Left lobe of liver (tissue), 2 donors: Measurements from ENCODE around the gene CTNNA3. TPM values are rescaled to one million over a fixed set of nuclear protein-coding genes. Genes with fewer than 3 reads are reported as not detected.

Experiments
- ATAC-seq: fragments of 200-7000 bp; cut with Tn5 transposase; one replicate; pipeline ENCODE4 v1.9.1; 2020; ENCODE audit warnings: mild to moderate bottlenecking, moderate library complexity
- DNase-seq: peaks from one replicate; pipeline ENCODE4 v3.0.0-alpha.2; 2020; ENCODE audit warnings: low spot score
- total RNA-seq: library from RNA; stranded (reverse); gene quantifications from one replicate; pipeline ENCODE4 v1.2.1, GENCODE V29; 2021
- donor health status: DM: no; HTN: no; CAD: no; lungs with moderate emphysema.
- donor health status: DM: no; HTN: yes; CAD: no.

Gene CTNNA3
- total RNA-seq, 1 donor from 2014 or later: 1.5 TPM

- DNase-seq (no peak), ATAC-seq (peak; percentile 96)
These were observed 1068.8 kb downstream of the CTNNA3 start for GRCh38 chr10:66627156-66627555.

DNA sequence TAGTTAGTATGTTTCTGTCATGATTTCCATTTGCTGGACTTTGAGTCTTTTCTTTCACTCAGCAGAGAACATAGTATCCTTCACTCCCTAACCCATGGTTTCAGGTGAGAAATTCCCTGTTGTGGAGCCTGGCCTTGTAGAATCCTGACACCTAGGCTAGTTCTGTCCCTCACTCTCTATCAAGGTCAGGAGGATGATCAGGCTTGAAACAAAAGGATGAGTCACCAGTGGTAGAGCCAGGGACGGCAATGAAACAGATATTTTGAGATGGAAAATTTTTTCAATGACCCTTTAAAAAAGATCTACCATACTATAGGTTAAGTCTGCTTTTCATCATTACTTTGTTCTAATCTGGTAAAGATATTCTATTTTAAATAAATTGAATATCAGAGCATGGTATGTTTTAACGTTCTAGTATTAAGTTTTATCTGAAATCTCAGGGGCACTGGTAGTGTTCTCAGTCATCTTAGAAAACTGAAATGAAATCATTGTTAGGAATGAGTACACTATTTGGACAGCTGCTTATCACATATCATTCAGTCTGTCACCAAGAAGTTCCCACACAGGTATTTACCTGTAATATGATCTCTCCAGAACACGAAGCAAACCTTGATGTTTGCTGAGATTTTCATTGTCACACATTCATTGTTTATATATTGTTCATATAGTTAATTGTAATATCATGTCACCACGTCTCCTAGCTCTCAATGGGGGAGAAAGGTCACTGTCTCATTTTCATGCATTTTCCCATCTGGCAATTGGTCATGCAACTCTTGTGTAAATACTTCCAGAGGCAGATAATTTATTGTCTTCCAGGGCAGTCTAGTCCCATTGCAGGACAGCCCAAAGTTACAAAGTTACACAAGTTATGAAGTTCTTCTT is 1070.0 kb downstream of the CTNNA3 start:
- DNase-seq: no peak
- ATAC-seq: no peak

GRCh38 chr10:66622050-66622449 is 1073.9 kb downstream of the CTNNA3 start:
- DNase-seq (no peak), ATAC-seq (no peak)

GRCh38 chr10:66604195-66604594 is 1091.8 kb downstream of the CTNNA3 start:
- no peak for DNase-seq

DNA sequence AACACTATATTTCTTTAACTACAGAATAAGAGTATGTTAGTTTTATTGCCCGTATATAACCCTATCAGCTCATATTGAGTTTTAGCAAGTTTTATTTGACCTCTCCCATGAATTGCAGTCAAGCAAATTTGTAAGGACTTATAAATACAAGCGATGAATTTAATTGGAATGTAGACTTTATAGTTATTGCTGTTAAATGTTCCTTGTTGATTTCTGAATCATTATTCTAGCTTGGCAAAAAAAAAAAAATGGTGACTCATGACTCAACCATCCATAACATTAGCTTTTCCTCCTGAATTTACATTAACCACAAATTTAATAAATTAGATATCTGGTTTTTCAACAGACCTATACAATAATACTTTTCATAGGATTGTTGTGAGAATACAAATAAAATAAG is 1104.1 kb downstream of the CTNNA3 start:
- ATAC-seq (no peak), DNase-seq (no peak)

More at GRCh38 chr10:66604195-66604594, 1091.8 kb downstream of the CTNNA3 start:
- ATAC-seq: no peak

DNA sequence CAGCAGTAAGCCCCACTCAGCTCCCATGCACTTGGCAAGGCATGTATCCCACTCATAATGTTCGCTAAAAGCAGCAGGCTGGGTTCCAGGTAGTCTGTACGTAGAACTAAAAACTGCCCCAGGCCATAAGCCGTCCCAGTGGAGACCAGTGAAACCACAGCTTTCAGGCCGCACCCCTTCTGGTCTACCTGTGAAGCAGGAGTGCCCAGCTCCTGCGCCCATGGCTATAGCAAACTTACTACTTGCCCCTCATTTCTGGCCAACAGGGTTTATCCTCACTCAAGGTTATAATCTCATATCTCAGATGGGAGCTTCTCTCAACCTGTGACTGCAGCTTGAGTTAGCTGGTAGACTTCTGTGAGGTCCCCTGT is 1108.3 kb downstream of the CTNNA3 start:
- DNase-seq (no peak), ATAC-seq (no peak)

DNA sequence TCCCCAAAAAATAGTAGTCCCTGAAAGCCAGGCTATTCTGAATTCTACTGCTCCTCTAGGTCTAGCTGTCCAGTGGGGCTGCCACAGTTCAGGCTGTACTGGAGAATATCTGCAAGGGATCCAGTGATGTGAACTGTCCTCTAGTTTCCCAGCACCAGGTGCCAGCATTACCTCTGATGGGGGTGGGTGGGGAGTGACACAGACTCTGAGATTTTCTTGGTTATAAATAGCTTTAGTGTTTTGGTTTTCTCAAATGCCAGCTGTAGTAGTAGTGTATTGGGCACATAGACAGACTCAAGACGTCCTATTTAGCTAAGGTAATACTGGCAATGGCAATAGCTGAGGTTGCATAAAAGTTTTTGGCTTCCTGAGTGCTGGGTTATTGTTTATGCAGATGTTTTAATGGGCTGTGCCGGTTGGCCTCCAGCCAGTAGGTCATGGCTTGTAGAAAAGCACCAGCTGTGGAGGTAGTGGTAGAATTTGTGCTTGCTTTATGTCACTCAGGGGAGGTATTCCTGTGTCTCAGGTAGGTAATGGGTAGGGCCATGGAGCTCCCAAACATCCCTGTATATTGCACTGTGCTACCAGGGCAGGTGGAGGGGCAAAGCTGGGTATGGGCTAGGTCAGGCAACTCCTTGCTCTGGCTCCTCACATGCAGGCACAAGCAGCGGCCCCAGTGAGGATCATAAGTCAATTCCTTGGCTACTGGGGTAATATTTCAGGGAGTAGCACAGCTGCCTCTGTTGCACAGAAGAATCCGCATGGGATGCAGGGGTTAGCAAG is 1108.9 kb downstream of the CTNNA3 start:
- no peak for ATAC-seq
- DNase-seq: no peak

- DNase-seq (no peak), ATAC-seq (no peak)
These were observed 1109.9 kb downstream of the CTNNA3 start for GRCh38 chr10:66586073-66586472.

- no peak for ATAC-seq
These were observed 1120.6 kb downstream of the CTNNA3 start for GRCh38 chr10:66575251-66575855.

DNA sequence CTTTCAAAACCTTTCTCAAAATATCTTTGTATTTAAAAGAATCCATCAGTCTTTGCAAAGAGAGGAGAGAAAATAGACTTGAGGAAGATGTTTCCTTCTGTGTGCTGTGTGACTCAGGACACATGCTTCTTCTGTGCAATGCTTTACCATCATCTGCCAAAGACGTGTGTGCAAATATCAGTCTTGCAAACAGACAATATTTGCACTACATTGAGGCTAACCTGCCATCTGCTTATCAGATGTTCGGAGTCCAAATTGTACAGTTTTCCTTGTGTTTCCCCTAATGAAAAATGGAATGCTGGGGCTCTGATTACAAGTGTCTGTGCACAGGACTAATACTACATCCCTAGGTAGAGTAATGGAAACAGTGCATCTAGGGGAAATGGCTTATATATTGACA is 1123.3 kb downstream of the CTNNA3 start:
- DNase-seq: no peak
- no peak for ATAC-seq

More at GRCh38 chr10:66575251-66575855, 1120.6 kb downstream of the CTNNA3 start:
- no peak for DNase-seq

DNA sequence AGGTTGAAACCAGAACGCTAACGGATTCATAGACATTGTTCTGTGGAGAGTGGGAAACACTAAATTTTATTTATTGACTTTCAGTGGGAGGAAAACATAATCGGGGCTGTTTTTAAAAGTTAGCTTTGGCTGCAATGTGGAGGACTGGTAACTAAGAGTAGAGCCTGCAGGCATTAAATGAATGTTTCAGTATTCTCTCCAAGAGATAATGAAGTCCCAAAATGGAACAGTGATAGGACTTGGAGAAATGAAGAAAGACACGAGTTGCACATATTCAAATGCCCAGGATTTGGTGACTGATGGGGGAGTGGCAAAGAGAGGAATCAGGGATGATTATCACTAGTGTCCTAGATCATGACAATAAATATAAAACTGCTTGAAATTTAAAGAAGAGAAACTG is 1130.0 kb downstream of the CTNNA3 start:
- ATAC-seq (no peak), DNase-seq (no peak)

GRCh38 chr10:66564287-66564686 is 1131.7 kb downstream of the CTNNA3 start:
- no peak for ATAC-seq
- no peak for DNase-seq

GRCh38 chr10:66555061-66555460 is 1140.9 kb downstream of the CTNNA3 start:
- no peak for DNase-seq
- ATAC-seq: no peak

DNA sequence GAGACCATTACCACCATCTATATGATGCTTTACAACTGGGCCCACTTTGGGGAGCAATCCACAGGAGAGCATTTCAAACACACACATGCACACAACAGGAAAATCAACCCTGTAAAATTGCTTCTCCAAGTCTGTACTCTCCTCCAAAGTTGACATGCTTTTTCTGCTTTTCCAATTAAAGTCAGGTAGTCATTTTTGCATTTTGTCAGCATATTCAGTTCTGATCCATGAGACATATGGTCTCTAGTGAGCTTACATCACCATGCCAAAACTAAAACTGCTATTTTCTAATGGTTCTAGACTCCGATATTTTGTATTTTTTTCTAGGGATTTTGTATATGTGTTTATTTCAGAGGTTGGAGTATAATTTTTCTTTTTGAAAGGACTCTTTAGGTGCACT is 1143.7 kb downstream of the CTNNA3 start:
- ATAC-seq: no peak

GRCh38 chr10:66550351-66550750 is 1145.6 kb downstream of the CTNNA3 start:
- no peak for DNase-seq
- no peak for ATAC-seq

More for the DNA sequence above, 1143.7 kb downstream of the CTNNA3 start:
- DNase-seq: no peak

GRCh38 chr10:66538908-66539307 is 1157.1 kb downstream of the CTNNA3 start:
- ATAC-seq (no peak), DNase-seq (no peak)

DNA sequence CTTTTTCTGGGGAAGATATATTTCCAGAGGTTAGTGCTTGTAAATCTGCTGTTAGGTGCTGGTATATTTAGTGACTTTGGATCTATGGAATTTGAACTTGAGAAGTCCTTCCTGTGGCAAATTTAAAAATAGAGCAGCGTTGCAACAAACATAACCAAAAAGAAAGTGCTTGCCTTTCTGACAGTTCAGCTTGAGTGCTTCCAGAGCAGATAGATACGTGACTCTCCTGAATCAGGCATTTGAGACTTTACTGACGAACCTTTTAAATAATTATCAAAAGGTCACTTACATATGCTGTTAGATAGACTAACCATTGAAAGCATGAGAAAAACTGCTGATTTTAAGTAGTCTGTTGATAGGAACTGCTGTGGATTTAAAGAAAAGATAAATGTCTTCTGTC is 1157.6 kb downstream of the CTNNA3 start:
- no peak for DNase-seq
- no peak for ATAC-seq

GRCh38 chr10:66537186-66537585 is 1158.8 kb downstream of the CTNNA3 start:
- ATAC-seq: no peak
- DNase-seq: no peak

DNA sequence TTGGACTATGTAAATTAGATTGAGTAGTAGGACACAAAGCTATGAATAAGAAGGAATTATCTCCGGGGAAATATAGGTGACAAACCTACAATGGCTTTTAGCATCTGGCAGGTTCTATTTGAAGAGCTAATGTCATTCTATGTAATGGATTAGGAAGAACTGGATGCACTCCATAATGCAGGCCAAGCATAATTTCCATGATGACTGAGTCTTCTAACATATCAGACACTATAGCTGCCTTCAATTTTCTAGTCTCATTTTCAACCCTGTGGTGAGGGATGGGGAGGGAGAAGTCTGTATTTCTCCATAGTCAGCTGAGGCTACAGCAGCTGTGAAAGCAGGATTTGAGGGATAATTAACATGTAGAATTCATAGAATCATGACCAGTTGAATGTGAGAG is 1160.6 kb downstream of the CTNNA3 start:
- DNase-seq: no peak
- no peak for ATAC-seq

GRCh38 chr10:66534866-66535265 is 1161.1 kb downstream of the CTNNA3 start:
- no peak for ATAC-seq

DNA sequence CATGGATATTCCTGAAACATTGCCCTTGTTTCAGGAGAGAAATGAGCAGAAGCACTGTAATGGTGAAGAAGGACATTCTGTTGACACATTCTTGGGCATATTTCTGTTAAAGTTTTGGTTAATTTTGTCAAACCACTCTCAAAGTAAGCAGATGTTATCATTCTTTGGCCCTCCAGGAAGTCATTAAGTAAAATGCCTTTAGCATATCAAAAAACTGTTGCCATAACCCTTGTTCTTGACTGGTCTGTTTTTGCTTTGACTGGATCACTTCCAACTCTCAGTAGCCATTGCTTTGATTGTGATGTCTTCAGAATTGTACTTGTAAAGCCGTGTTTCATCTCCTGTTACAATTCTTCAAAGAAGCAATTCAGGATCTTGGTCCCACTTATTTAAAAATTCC is 1174.5 kb downstream of the CTNNA3 start:
- DNase-seq: no peak
- ATAC-seq: no peak

More at GRCh38 chr10:66534866-66535265, 1161.1 kb downstream of the CTNNA3 start:
- DNase-seq: no peak

DNA sequence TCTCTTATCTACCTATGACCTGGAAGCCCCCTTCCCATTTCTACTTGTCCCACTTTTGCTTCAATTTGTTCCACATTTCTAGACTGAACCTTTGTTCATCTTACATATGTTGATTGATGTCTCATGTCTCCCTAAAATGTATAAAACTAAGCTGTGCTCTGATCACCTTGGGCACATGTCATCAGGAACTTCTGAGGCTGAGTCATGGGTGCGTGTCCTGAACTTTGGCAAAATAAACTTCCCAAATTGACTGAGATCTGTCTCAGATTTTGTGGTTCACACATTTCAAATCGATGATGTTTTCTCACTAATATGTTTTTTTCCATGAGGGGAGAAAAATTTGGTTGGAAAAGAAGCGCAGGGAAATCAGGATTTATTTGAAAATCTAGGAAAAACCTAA is 1176.4 kb downstream of the CTNNA3 start:
- DNase-seq (no peak), ATAC-seq (no peak)
